NB4 (cell line): ENCODE measurements around the gene PCNX2.

Experiments
- CTCF ChIP-seq: IDR thresholded peaks from one replicate; pipeline ENCODE4 v1.5.1; 2012; ENCODE audit warnings: low read depth, low read length
- MYC ChIP-seq: IDR thresholded peaks from 2 replicates; pipeline ENCODE4 v1.6.1; 2011; ENCODE audit warnings: low read depth, low read length

- TF ChIP-seq CTCF (no peak), MYC (no peak)
Observed at GRCh38 chr1:232987046-232987773, 308.3 kb downstream of the PCNX2 start.
